DMS 273 (cell line): ENCODE measurements around the gene EXOG.

ENCODE experiments used
- DNase-seq: peaks from one replicate; lab custom pipeline; 2025; ENCODE audit not compliant: unreplicated experiment; lab: John Stamatoyannopoulos, UW

EXOG gene

DNA sequence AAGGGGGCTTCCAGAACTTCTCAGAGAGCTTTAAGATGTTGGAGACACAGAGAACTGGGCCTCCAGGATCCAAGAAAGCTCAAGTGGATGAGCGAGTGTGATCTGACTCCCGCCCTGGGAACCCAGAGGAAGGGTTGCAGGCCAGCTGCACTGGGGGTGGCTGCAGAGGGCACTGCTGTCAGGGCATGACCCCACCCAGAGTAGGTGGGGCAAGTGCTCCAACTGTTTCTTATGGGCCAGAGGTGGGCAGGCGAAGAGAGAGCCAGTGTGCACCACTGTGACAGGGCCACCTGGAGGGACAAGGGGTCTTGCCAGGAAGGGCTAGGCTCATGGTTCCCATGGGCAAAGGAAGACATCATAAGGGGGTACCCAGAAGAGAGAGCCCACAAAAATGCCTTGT is 48.8 kb downstream of the EXOG start:
- no peak for DNase-seq

- no peak for DNase-seq
Measured at GRCh38 chr3:38545550-38545949, 49.4 kb downstream of the EXOG start.

DNA sequence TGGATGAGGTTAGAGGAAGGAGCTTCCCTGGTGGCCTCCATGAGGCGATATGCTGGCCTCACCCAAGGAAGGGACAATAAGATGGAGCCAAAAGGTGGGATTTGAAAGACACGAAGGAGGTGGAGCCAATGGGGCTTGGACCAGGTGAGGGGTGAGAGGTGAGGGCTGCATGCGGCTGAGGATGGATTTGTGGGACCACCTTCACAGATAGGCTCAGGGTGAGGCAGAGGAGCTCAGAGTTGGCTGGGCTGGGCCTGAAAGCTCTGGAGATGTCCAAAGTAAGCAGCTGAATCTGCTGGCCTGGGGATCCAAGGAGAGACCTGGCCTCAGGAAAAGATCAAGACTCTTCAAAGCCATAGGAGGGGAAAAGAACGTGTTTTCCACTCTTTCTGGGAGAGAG is 49.8 kb downstream of the EXOG start:
- no peak for DNase-seq

GRCh38 chr3:38548154-38548931 is 52.2 kb downstream of the EXOG start:
- no peak for DNase-seq

DNA sequence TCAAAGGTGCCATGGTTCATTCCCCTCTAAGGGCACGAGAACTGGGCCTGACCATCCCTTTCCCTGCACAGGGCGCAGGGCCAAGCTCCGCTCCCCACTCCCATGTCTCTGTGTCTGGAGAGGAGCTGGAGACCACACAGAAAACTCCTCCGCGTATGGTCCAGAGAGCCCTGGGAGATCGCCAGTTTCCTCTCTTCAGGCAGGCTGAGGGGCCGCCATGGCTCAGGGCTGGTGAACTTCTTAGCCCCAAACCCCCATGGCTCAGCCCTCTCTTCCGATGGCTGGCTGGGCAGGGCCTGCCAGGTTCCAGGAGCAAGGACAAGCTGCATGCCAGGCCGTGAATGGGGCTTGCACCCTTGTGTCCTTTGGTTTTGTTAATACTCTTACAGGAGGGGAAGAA is 52.9 kb downstream of the EXOG start:
- no peak for DNase-seq

DNA sequence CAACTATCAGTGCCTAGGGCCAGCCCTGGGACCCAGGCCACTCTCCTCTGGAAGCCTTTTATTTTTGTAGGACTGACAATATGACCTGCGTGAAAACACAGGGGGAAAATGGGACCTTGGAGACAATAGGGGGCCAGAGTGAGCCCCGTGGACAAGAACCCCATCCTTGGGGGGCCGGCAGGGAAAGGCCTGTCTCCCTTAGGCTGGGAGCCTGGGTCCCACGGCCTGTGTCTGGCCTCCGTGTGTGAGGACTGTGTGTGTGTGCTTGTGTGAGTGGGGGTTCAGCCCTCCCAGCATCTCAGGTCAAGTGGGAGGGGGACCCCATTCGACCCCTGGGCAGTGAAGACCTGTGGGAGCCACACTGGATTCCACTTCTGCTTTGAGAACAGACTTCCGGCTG is 53.3 kb downstream of the EXOG start:
- no peak for DNase-seq

- DNase-seq, result no peak
Measured at GRCh38 chr3:38549957-38550840, 54.1 kb downstream of the EXOG start.

DNA sequence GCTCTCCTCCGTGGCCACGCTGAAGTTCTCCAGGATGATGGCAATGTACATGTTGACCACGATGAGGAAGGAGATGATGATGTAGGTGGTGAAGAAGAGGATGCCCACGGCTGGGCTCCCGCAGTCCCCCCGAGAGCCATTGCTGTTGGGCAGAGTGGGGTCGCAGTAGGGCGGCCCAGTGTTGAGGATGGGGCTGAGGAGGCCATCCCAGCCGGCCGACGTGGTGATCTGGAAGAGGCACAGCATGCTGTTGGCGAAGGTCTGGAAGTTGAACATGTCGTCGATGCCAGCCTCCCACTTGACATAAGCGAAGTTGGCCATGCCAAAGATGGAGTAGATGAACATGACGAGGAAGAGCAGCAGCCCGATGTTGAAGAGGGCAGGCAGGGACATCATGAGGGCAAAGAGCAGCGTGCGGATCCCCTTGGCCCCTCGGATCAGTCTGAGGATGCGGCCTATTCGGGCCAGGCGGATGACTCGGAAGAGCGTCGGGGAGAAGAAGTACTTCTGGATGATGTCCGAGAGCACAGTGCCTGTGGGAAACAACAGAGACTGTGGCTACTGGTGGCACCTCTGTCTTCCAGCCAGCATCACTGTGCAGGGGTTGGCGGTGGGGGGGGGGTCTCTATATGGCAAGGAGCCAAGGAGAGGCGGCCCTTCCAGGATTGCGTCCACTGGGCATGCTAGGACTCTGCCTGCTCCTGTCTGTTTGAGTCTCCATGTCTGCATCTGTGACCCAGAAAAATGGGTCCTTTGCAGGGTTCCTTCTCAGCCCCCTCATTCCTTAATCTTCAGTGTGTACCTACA is 55.1 kb downstream of the EXOG start:
- no peak for DNase-seq

- DNase-seq, result no peak
Measured at GRCh38 chr3:38552364-38552763, 56.2 kb downstream of the EXOG start.

DNA sequence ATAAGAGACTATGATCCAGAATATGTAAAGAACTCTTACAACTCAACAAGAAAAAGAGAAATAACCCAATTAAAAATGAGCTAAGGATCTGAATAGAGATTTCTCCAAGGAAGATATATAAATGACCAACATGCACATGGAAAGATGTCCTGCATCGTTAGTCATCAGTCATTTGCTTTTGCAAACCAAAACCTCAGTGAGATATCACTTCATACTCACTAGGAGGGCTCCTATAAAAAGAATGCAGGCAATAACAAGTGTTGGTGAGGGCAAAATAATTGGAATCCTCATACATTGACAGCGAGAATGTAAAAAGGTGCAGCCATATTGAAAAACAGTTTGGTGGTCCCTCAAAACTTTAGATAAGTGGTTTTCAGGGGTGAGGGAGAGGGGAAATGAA is 56.9 kb downstream of the EXOG start:
- DNase-seq, result no peak

- DNase-seq, result no peak
Measured at GRCh38 chr3:38554127-38554827, 58.1 kb downstream of the EXOG start.

DNA sequence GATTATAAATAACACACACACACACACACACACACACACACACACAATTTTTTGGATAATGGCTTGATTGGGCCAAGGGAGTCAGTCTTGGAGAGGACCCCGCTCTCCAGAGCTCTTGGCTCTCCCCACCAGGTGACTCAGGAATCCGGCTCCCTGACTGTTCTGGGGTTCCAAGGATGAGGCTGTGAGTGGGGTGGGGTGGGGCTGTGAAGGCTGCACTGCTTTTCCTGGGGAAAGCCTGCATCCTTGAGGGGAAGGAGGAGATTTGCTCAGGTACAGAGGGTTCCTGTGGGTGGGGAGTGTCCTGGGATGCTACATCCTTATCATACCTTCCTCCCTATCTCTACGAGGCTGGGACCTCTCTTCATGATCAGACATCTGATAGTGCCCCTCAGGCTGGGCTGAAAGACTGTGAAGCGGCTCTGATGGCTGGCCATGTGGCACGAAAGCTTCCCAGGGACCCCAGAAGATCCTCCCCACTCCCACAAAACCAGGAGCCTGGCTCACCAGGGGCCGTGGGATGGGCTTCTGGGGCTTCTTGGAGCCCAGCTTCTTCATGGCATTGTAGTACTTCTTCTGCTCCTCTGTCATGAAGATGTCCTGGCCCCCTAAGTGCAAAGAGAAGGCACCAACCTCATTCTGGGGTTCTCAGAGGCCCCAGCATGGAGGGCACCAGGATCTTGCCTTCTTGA is 59.2 kb downstream of the EXOG start:
- DNase-seq, result no peak

- DNase-seq, result no peak
Measured at GRCh38 chr3:38555926-38556325, 59.8 kb downstream of the EXOG start.

DNA sequence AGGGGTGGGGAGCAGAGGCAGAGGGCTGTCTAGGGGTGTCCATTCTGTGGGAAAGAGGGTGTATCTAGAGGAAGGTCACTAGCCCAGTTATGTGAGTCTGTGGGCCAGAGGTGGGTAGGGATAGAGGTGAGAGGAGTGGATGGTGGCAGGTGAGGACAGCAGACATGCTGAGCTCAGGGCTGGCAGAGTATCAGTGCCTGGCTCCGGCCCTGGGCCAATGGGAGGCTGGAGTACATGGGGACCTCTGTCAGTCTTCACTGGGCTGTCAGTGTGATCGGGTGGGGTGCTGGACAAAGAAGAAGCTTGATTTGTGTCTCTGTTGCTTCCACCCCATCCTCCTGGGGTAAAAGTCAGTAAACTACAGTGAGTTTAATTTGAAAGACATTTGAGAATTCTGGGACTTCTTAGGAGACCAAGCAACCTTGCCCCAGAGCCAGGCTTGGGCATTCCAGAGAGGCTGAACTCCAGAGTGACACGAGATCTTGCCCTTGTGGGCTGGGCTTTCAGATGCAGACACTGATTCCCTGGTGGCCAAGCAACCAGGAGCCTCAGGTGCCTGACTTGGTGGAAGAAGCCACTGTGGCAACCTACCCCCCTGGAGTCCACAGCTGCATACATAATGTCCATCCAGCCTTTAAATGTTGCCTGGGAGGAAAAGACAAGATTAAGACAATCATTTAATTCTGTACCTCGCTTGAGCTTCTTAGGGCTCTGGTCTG is 60.7 kb downstream of the EXOG start:
- DNase-seq, result no peak

- DNase-seq, result no peak
Measured at GRCh38 chr3:38558864-38559263, 62.7 kb downstream of the EXOG start.

GRCh38 chr3:38560284-38560683 is 64.1 kb downstream of the EXOG start:
- no peak for DNase-seq

DNA sequence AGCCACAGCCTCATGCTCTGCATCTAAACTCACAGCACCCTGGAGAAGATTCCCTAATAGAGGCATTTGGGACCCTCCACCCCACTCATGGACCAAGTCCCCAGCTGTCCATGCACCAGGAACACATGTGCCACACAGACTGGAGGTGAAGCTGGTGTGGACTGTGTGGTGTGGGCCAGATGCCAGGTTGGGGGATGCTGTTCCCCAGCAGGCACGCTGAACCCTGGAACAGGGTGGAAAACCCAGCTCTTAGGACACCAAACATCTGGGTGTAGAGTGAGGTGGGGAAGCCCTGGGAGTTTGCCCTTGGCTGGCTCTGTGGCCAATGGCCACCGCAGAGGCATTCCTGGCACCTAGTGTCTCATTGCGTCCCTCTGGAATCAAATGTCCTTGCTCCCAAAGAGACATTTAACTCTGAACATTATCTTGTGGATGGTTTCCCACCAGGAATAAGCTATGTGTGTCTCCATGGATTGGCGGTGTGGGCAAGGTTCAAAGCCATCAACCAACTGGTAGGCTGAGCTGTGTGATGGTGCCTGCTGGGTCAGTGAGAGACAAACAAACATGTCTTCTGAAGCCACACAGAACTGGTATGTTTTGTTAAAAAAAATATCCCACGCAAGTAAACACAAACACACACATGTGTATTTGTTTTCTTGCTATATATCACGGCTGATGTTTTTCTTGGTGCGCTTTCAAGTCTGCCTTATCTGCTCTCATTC is 65.0 kb downstream of the EXOG start:
- no peak for DNase-seq

- no peak for DNase-seq
Measured at GRCh38 chr3:38561746-38562466, 65.8 kb downstream of the EXOG start.
